GM12873 (cell line): ENCODE results near the gene CCDC61.

Source experiments
- CTCF ChIP-seq: IDR thresholded peaks from 2 replicates; pipeline ENCODE4 v1.5.1; 2012; ENCODE audit warnings: low read depth, mild to moderate bottlenecking, moderate library complexity, low read length, control low read depth; ENCODE audit not compliant: insufficient read depth; ENCODE audit errors: missing control alignments

Gene CCDC61

GRCh38 chr19:45955905-45956608 is 39.2 kb upstream of the CCDC61 start:
- TF ChIP-seq CTCF, result no peak

GRCh38 chr19:45958320-45958719 is 36.9 kb upstream of the CCDC61 start:
- no peak for TF ChIP-seq CTCF

- TF ChIP-seq CTCF, result no peak
Observed at GRCh38 chr19:45958769-45959516, 36.3 kb upstream of the CCDC61 start.

- no peak for TF ChIP-seq CTCF
Observed at GRCh38 chr19:45959517-45960025, 35.7 kb upstream of the CCDC61 start.

- TF ChIP-seq CTCF, result no peak
Observed at GRCh38 chr19:45960595-45961235, 34.6 kb upstream of the CCDC61 start.

GRCh38 chr19:45962021-45962420 is 33.2 kb upstream of the CCDC61 start:
- TF ChIP-seq CTCF, result no peak

- no peak for TF ChIP-seq CTCF
Observed at GRCh38 chr19:45967246-45967645, 28.0 kb upstream of the CCDC61 start.
